HepG2 (cell line): Measurements from ENCODE around the gene RPS6KA2. TPM values are rescaled to one million over a fixed set of nuclear protein-coding genes. Genes with fewer than 3 reads are reported as not detected.

Experiments
- ATAC-seq: fragments of 200-7000 bp; cut with Tn5 transposase; 3 replicates; pipeline ENCODE4 v1.9.1; 2020; ENCODE audit warnings: mild to moderate bottlenecking, moderate library complexity
- BruUV-seq: library from RNA; stranded (reverse); fragments of 400-500 nt; replicated peaks from 2 replicates; lab custom pipeline; 2021; lab: Mats Ljungman, UMichigan
- CTCF ChIA-PET: fragments of 300-600 bp; formaldehyde crosslinking; extraction: SDS; loops from one replicate; lab custom pipeline; 2021; ENCODE audit warnings: low total read pairs, inconsistent platforms, low intra/inter-chr PET ratio; lab: Yijun Ruan, JAX
- POLR2A ChIA-PET: fragments of 350-600 bp; sonication (Branson Sonifier 250); formaldehyde crosslinking; loops from one replicate; lab custom pipeline; 2020; ENCODE audit warnings: antibody characterized with exemption, inconsistent platforms; lab: Yijun Ruan, JAX
- DNase-seq: peaks from one replicate; pipeline ENCODE4 v3.0.0-alpha.2; 2015; ENCODE audit warnings: low spot score
- FAIRE-seq: peaks from 3 replicates; lab custom pipeline; 2011; peaks lifted over from hg19 to GRCh38; lab: Jason Lieb, UNC
- H2AFZ ChIP-seq: one replicate; pipeline ENCODE4 v1.6.1; 2011; ENCODE audit warnings: low read length, inconsistent platforms
- H3K27ac ChIP-seq: fragments of 300-600 bp; 3 replicates; pipeline ENCODE4 v1.8.0; 2011; ENCODE audit warnings: mixed run types, mild to moderate bottlenecking, mixed read lengths, low read length, inconsistent platforms; ENCODE audit not compliant: insufficient read depth; ENCODE audit errors: extremely low read length
- H3K27me3 ChIP-seq, 2 experiments: fragments of 200-600 bp in 1 of 2; 2 replicates in 1 of 2; 3 replicates in 1 of 2; pipeline versions ENCODE4 v1.6.0 to v1.8.0; 2011; ENCODE audit warnings: low read length in 2 of 2, mild to moderate bottlenecking in 2 of 2, moderate library complexity in 2 of 2, inconsistent platforms in 1 of 2; ENCODE audit not compliant: insufficient read depth in 2 of 2, control insufficient read depth in 1 of 2
- H3K36me3 ChIP-seq, 2 experiments: fragments of 200-600 bp in 1 of 2; replicated peaks in 1 of 2; 2 replicates in 1 of 2; 3 replicates in 1 of 2; pipeline versions ENCODE4 v1.5.1 to v1.8.0; 2011; ENCODE audit warnings: low read length in 2 of 2, inconsistent platforms in 1 of 2; ENCODE audit not compliant: insufficient read depth in 2 of 2, control insufficient read depth in 1 of 2
- H3K4me1 ChIP-seq: 2 replicates; pipeline ENCODE4 v1.5.1; 2012; ENCODE audit warnings: low read length, inconsistent platforms; ENCODE audit not compliant: insufficient read depth
- H3K4me2 ChIP-seq: 2 replicates; pipeline ENCODE4 v1.6.0; 2011; ENCODE audit warnings: low read depth, low read length, inconsistent platforms
- H3K4me3 ChIP-seq, 3 experiments: fragments of 200-600 bp in 1 of 3; sonication (generic), shearing (Covaris generic) in 1 of 3; replicated peaks in 1 of 3; 2 replicates each; pipeline ENCODE4 v1.5.1; 2011 to 2016; ENCODE audit warnings: low read length in 3 of 3, inconsistent platforms in 2 of 3, low read depth in 2 of 3, mild to moderate bottlenecking in 2 of 3, control low read depth in 1 of 3, mixed read lengths in 1 of 3; ENCODE audit not compliant: insufficient read depth in 1 of 3
- H3K79me2 ChIP-seq: one replicate; pipeline ENCODE4 v1.6.1; 2011; ENCODE audit warnings: low read length, inconsistent platforms; ENCODE audit not compliant: insufficient read depth
- H3K9ac ChIP-seq: 2 replicates; pipeline ENCODE4 v1.6.0; 2011; ENCODE audit warnings: mild to moderate bottlenecking, low read depth, low read length, inconsistent platforms; ENCODE audit not compliant: insufficient read depth
- H3K9me3 ChIP-seq: 2 replicates; pipeline ENCODE4 v1.5.1; 2012; ENCODE audit warnings: mild to moderate bottlenecking, low read length
- H4K20me1 ChIP-seq: 2 replicates; pipeline ENCODE4 v1.6.0; 2011; ENCODE audit warnings: inconsistent platforms, mild to moderate bottlenecking, low read length, moderate library complexity; ENCODE audit not compliant: insufficient read depth
- CSRNP1 ChIP-seq: sonication (generic); formaldehyde crosslinking; IDR thresholded peaks from 2 replicates; pipeline ENCODE4 v1.8.1; 2023; ENCODE audit warnings: mild to moderate bottlenecking, missing genetic modification reagents
- EHMT2 ChIP-seq: fragments of 200-600 bp; sonication (generic); IDR thresholded peaks from 2 replicates; pipeline ENCODE4 v1.7.0; 2017; ENCODE audit warnings: antibody characterized with exemption, low read depth, low read length, borderline replicate concordance
- NR2F6 ChIP-seq, 2 experiments: IDR thresholded peaks; 2 replicates each; pipeline ENCODE4 v1.6.1; 2016; ENCODE audit warnings: antibody characterized with exemption in 1 of 2, mild to moderate bottlenecking in 1 of 2
- PAXIP1 ChIP-seq: sonication (generic); formaldehyde crosslinking; conservative IDR thresholded peaks from 2 replicates; pipeline ENCODE4 v1.4.0; 2020; ENCODE audit warnings: mild to moderate bottlenecking, missing genetic modification reagents, moderate library complexity
- SIN3A ChIP-seq: IDR thresholded peaks from 2 replicates; pipeline ENCODE4 v1.6.1; 2011; ENCODE audit warnings: low read depth, mild to moderate bottlenecking, control low read depth, low read length, borderline replicate concordance
- SMYD3 ChIP-seq: sonication (generic); formaldehyde crosslinking; IDR thresholded peaks from 2 replicates; pipeline ENCODE4 v1.8.1; 2023; ENCODE audit warnings: mild to moderate bottlenecking, missing genetic modification reagents
- TRAFD1 ChIP-seq: sonication (generic); formaldehyde crosslinking; IDR thresholded peaks from 2 replicates; pipeline ENCODE4 v1.5.1; 2020; ENCODE audit warnings: missing genetic modification reagents, mild to moderate bottlenecking, borderline replicate concordance
- ZBTB46 ChIP-seq: sonication (generic); formaldehyde crosslinking; IDR thresholded peaks from 2 replicates; pipeline ENCODE4 v1.4.0; 2020; ENCODE audit warnings: mild to moderate bottlenecking, missing genetic modification reagents, borderline replicate concordance
- ZFP91 ChIP-seq: sonication (generic); formaldehyde crosslinking; IDR thresholded peaks from 2 replicates; pipeline ENCODE4 v1.9.0; 2022; ENCODE audit warnings: missing genetic modification reagents, mild to moderate bottlenecking, borderline replicate concordance
- ZNF124 ChIP-seq: sonication (generic); formaldehyde crosslinking; IDR thresholded peaks from 2 replicates; pipeline ENCODE4 v1.4.0; 2020; ENCODE audit warnings: missing genetic modification reagents
- ZNF232 ChIP-seq: sonication (generic); formaldehyde crosslinking; IDR thresholded peaks from 2 replicates; pipeline ENCODE4 v1.4.0; 2020; ENCODE audit warnings: missing genetic modification reagents, borderline replicate concordance
- ZNF329 ChIP-seq: sonication (generic); formaldehyde crosslinking; IDR thresholded peaks from 2 replicates; pipeline ENCODE4 v1.9.0; 2021; ENCODE audit warnings: low read depth, mild to moderate bottlenecking, missing genetic modification reagents
- ZNF790 ChIP-seq: sonication (generic); formaldehyde crosslinking; IDR thresholded peaks from 2 replicates; pipeline ENCODE4 v1.8.0; 2022; ENCODE audit warnings: missing genetic modification reagents, mild to moderate bottlenecking, borderline replicate concordance
- ZZZ3 ChIP-seq: sonication (generic); formaldehyde crosslinking; IDR thresholded peaks from 2 replicates; pipeline ENCODE4 v1.4.0; 2020; ENCODE audit warnings: missing genetic modification reagents, mild to moderate bottlenecking, borderline replicate concordance
- WGBS: methylation state at CpG from one replicate; pipeline ENCODE4 v1.1.6; 2017; ENCODE audit warnings: low lambda C conversion rate; 5-methylcytosine and 5-hydroxymethylcytosine counted together
- in situ Hi-C: cut with HindIII; loops from 2 replicates; pipeline ENCODE4 v1.10.0; 2017; ENCODE audit warnings: low pct_unique_long_range_greater_than_20kb; ENCODE audit not compliant: extremely low pct_ligation_motif_present
- intact Hi-C: fragments of 100-400 bp; cut with micrococcal nuclease; formaldehyde crosslinking; loops from one replicate; pipeline ENCODE4 v1.10.0; 2022; ENCODE audit not compliant: unreplicated experiment
- polyA plus RNA-seq, 8 experiments: library from polyadenylated mRNA; depleted of rRNA in 3 of 8; stranded (reverse) in 7 of 8; unstranded in 1 of 8; fragments of >200 nt; fragmentation: Illumina TruSeq in 4 of 8; extraction: Trizol in 4 of 8; gene quantifications; 2 replicates each; pipeline versions ENCODE4 v1.2.1 to v1.2.3, GENCODE V29; 2011 to 2016; ENCODE audit warnings: low read depth in 4 of 8, missing spikeins in 1 of 8, mixed read lengths in 1 of 8; ENCODE audit not compliant: insufficient read depth in 1 of 8
- total RNA-seq, 5 experiments: library from RNA; depleted of rRNA; stranded (reverse); fragments of >200 nt; fragmentation: Illumina TruSeq; extraction: Trizol; gene quantifications; 2 replicates each; pipeline ENCODE4 v1.2.3, GENCODE V29; 2016; ENCODE audit warnings: low read depth in 1 of 5

RPS6KA2 gene
- total and polyA plus RNA-seq, 2 of the 13 experiments (the other 11 are each of a cell fraction or from before 2014, with no cell fraction given) = 0.22 to 0.38 TPM

- CTCF ChIA-PET = no interaction called here
- TF ChIP-seq PAXIP1 (CRISPR knock-in tag) (no peak), SMYD3 (no peak), ZNF124 (CRISPR knock-in tag) (no peak), NR2F6 (IDR thresholded peaks at IDR 0.05) (no peak), NR2F6 (CRISPR knock-in tag; IDR thresholded peaks at IDR 0.05) (no peak), ZZZ3 (CRISPR knock-in tag) (no peak), ZNF232 (CRISPR knock-in tag) (no peak), SIN3A (no peak), ZNF790 (CRISPR knock-in tag) (no peak), CSRNP1 (no peak), ZNF329 (CRISPR knock-in tag) (no peak), ZFP91 (no peak), EHMT2 (no peak), TRAFD1 (no peak), ZBTB46 (CRISPR knock-in tag) (no peak)
These were observed 26.5 kb upstream of the RPS6KA2 start for GRCh38 chr6:166653639-166653941.

More at GRCh38 chr6:166653639-166653941, 26.5 kb upstream of the RPS6KA2 start:
- Histone ChIP-seq H3K27ac (no peak overlapping the region), H3K4me3 (no peak overlapping the region), H2AFZ (no peak overlapping the region), H4K20me1 (no peaks in the 10 kb centered on the region), H3K9me3 (no peaks in the 10 kb centered on the region), H3K79me2 (no peaks in the 10 kb centered on the region), H3K4me1 (peaks cover 19% of the 10 kb centered on the region), H3K36me3 (no peaks in the 10 kb centered on the region), H3K27me3 (peaks cover 12 to 86% of the 10 kb centered on the region in 2 experiments; a peak in 4 of 5 replicates), H3K4me2 (no peak overlapping the region), H3K9ac (no peak overlapping the region)
- POLR2A ChIA-PET = no interaction called here
- FAIRE-seq = peak; percentile 42
- no peak for ATAC-seq
- intact Hi-C loops (no loop called here), in situ Hi-C loops (no loop called here)
- WGBS = 48% methylated on average over 4 of the region's 4 CpGs
- no peak for DNase-seq
- no TSS peak for BruUV-seq
